PC-3 (cell line): ENCODE results near the gene BSN. TPM values are rescaled to one million over a fixed set of nuclear protein-coding genes. Genes with fewer than 3 reads are reported as not detected.

Source experiments
- ATAC-seq: fragments of 200-7000 bp; cut with Tn5 transposase; 2 replicates; pipeline ENCODE4 v1.9.1; 2020; ENCODE audit warnings: mild to moderate bottlenecking, moderate library complexity
- BruUV-seq: library from RNA; stranded (reverse); fragments of 400-500 nt; replicated peaks from 2 replicates; lab custom pipeline; 2021; lab: Mats Ljungman, UMichigan
- CTCF ChIA-PET: fragments of 300-600 bp; sonication (Branson Sonifier 250); formaldehyde crosslinking; loops from one replicate; lab custom pipeline; 2022; ENCODE audit warnings: antibody characterized with exemption; lab: Charles Lee
- POLR2A ChIA-PET: fragments of 300-600 bp; sonication (Branson Sonifier 250); formaldehyde crosslinking; loops from one replicate; lab custom pipeline; 2022; ENCODE audit warnings: antibody characterized with exemption; ENCODE audit not compliant: unreplicated experiment; lab: Charles Lee
- DNase-seq: peaks from one replicate; pipeline ENCODE4 v3.0.0-alpha.2; 2015
- H2AFZ ChIP-seq: fragments of 300-600 bp; sonication (generic); 2 replicates; pipeline ENCODE4 v1.6.0; 2016; ENCODE audit warnings: antibody characterized with exemption, low read length
- H3F3A ChIP-seq: fragments of 300-600 bp; sonication (generic); one replicate; pipeline ENCODE4 v1.6.0; 2017; ENCODE audit warnings: antibody characterized with exemption, low read length, control low read depth, mild to moderate bottlenecking; ENCODE audit not compliant: unreplicated experiment
- H3K27ac ChIP-seq: fragments of 300-600 bp; sonication (generic); 2 replicates; pipeline ENCODE4 v1.5.1; 2016; ENCODE audit warnings: mild to moderate bottlenecking, low read length
- H3K27me3 ChIP-seq: fragments of 300-600 bp; sonication (generic); 2 replicates; pipeline ENCODE4 v1.6.1; 2016; ENCODE audit warnings: low read length, mixed read lengths
- H3K36me3 ChIP-seq: fragments of 300-600 bp; sonication (generic); 2 replicates; pipeline ENCODE4 v1.6.1; 2016; ENCODE audit warnings: low read depth, mixed run types, low read length, mixed read lengths
- H3K4me1 ChIP-seq: fragments of 300-600 bp; sonication (generic); 2 replicates; pipeline ENCODE4 v1.5.1; 2016; ENCODE audit warnings: low read length; ENCODE audit not compliant: insufficient read depth
- H3K4me2 ChIP-seq: fragments of 300-600 bp; sonication (generic); 2 replicates; pipeline ENCODE4 v1.6.0; 2016; ENCODE audit warnings: low read length
- H3K4me3 ChIP-seq: fragments of 300-600 bp; sonication (generic); 2 replicates; pipeline ENCODE4 v1.5.1; 2016; ENCODE audit warnings: mild to moderate bottlenecking, low read length, mixed read lengths
- H3K79me2 ChIP-seq: fragments of 300-600 bp; sonication (generic); 2 replicates; pipeline ENCODE4 v1.6.1; 2017; ENCODE audit warnings: low read length, mixed read lengths
- H3K9ac ChIP-seq: fragments of 300-600 bp; sonication (generic); 2 replicates; pipeline ENCODE4 v1.6.0; 2016; ENCODE audit warnings: mild to moderate bottlenecking, low read length
- H3K9me2 ChIP-seq: fragments of 300-600 bp; sonication (generic); replicated peaks from 2 replicates; pipeline ENCODE4 v1.6.1; 2016; ENCODE audit warnings: mixed run types, low read length, mixed read lengths
- H3K9me3 ChIP-seq: fragments of 300-600 bp; sonication (generic); 2 replicates; pipeline ENCODE4 v1.6.1; 2016; ENCODE audit warnings: low read length, mixed read lengths
- H4K20me1 ChIP-seq: fragments of 300-600 bp; sonication (generic); 2 replicates; pipeline ENCODE4 v1.6.1; 2016; ENCODE audit warnings: low read length, mixed read lengths
- CTCF ChIP-seq: fragments of 300-600 bp; sonication (generic); conservative IDR thresholded peaks from 2 replicates; pipeline ENCODE4 v1.5.1; 2017; ENCODE audit warnings: antibody characterized with exemption, low read depth, mild to moderate bottlenecking, low read length
- EZH2 ChIP-seq: fragments of 300-600 bp; sonication (generic); IDR thresholded peaks from one replicate; pipeline ENCODE4 v1.6.1; 2017; ENCODE audit warnings: antibody characterized with exemption, mild to moderate bottlenecking, low read length; ENCODE audit not compliant: unreplicated experiment
- EZH2phosphoT487 ChIP-seq: fragments of 300-600 bp; sonication (generic); IDR thresholded peaks from 2 replicates; pipeline ENCODE4 v1.6.1; 2018; ENCODE audit warnings: mild to moderate bottlenecking, antibody characterized with exemption, low read length, borderline replicate concordance
- intact Hi-C: fragments of 100-400 bp; cut with micrococcal nuclease; formaldehyde crosslinking; loops from 2 replicates; pipeline ENCODE4 v1.9.0; 2023
- total RNA-seq: library from RNA; depleted of rRNA; stranded (reverse); fragments of >200 nt; gene quantifications from 2 replicates; pipeline ENCODE4 v1.2.3, GENCODE V29; 2014

BSN gene
- total RNA-seq, 1 experiment from 2014 or later: 0.80 TPM

- intact Hi-C loops: no loop called here
- Histone ChIP-seq H3K4me1 (peaks cover 17% of the 10 kb centered on the region), H3K4me3 (no peak overlapping the region), H3K36me3 (no peaks in the 10 kb centered on the region), H3K27me3 (no peaks in the 10 kb centered on the region), H3K4me2 (no peak overlapping the region), H3K79me2 (no peaks in the 10 kb centered on the region), H3K9ac (no peak overlapping the region), H3K9me2 (no peaks in the 10 kb centered on the region), H4K20me1 (no peaks in the 10 kb centered on the region), H3K27ac (no peak overlapping the region), H3K9me3 (no peaks in the 10 kb centered on the region), H2AFZ (no peak overlapping the region), H3F3A (no peaks in the 10 kb centered on the region)
- TF ChIP-seq EZH2phosphoT487 (no peak), EZH2 (no peak), CTCF (no peak)
- ATAC-seq (no peak), DNase-seq (no peak)
- BruUV-seq: no TSS peak
- CTCF ChIA-PET: interaction anchor here (0.6 kb wide), 1 partner anchor 62 kb away, joined by 6 read pairs; no protein-coding TSS in a partner anchor
- POLR2A ChIA-PET: no interaction called here
Observed at GRCh38 chr3:49601358-49602048, 47.2 kb downstream of the BSN start.

- DNase-seq: peak; percentile 41
- Histone ChIP-seq H3K4me1 (peaks cover 17% of the 10 kb centered on the region), H4K20me1 (no peaks in the 10 kb centered on the region), H3K9me3 (no peaks in the 10 kb centered on the region), H3K36me3 (no peaks in the 10 kb centered on the region), H3K27me3 (no peaks in the 10 kb centered on the region), H3K9me2 (no peaks in the 10 kb centered on the region), H3K4me3 (no peak overlapping the region), H2AFZ (no peak overlapping the region), H3K9ac (no peak overlapping the region), H3K79me2 (no peaks in the 10 kb centered on the region), H3K27ac (no peak overlapping the region), H3F3A (no peaks in the 10 kb centered on the region), H3K4me2 (no peak overlapping the region)
- peak; percentile 18 for ATAC-seq
- intact Hi-C loops: no loop called here
- no peak for TF ChIP-seq EZH2
- no peak for TF ChIP-seq CTCF
- TF ChIP-seq EZH2phosphoT487: no peak
- ChIA-PET CTCF (no interaction called here), POLR2A (no interaction called here)
- no TSS peak for BruUV-seq
Observed at GRCh38 chr3:49602049-49602554, 47.8 kb downstream of the BSN start.

DNA sequence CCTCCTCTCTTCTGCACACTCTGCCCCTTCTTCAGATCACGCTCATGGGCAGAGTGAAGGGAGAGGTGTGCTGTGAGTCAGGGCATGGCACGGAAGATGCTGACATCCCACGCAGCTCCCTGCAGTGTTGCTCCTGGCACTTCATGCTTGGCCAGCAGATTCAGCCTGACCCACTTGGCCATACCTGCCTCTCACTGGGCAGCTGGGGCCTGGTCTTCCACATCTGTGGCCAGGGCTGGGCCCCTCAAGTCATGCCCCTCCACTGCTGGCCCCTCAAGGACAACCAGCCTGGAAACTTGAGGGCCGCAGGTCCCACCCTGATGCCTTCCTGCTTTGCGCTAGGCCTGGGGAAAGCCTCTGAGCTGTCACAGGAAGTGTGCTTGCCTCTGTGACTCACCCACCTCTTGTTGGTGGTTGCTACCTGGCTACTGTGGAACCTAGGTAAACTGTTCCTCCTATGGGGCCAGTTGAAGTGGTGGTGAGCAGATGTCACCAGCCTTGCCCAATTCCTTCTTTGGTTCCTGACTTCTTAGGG lies 48.7 kb downstream of the BSN start:
- BruUV-seq: no TSS peak

More for the DNA sequence above, 48.7 kb downstream of the BSN start:
- H3F3A ChIP-seq: no peaks in the 10 kb centered on the region
- peak; percentile 81 for ATAC-seq
- no peaks in the 10 kb centered on the region for H3K36me3 ChIP-seq
- intact Hi-C loops: no loop called here
- no peaks in the 10 kb centered on the region for H3K9me2 ChIP-seq
- no peaks in the 10 kb centered on the region for H3K79me2 ChIP-seq
- H3K9me3 ChIP-seq: no peaks in the 10 kb centered on the region
- H3K4me2 ChIP-seq: peak overlapping the region; percentile 12; the same call in 1 of the 2 replicates
- POLR2A ChIA-PET: interaction anchor here (0.6 kb wide), 1 partner anchor 63 kb away, joined by 3 read pairs; no protein-coding TSS in a partner anchor
- peak; percentile 77 for DNase-seq
- no peak overlapping the region for H3K4me3 ChIP-seq
- H3K27me3 ChIP-seq: no peaks in the 10 kb centered on the region
- H3K9ac ChIP-seq: no peak overlapping the region
- CTCF ChIA-PET: interaction anchor here (0.6 to 0.7 kb wide), 2 partner anchors 63 to 154 kb away, joined by 3 read pairs; no protein-coding TSS in a partner anchor
- TF ChIP-seq EZH2: no peak
- TF ChIP-seq EZH2phosphoT487: no peak
- TF ChIP-seq CTCF: no peak
- H3K4me1 ChIP-seq: peaks cover 17% of the 10 kb centered on the region
- H3K27ac ChIP-seq: peak overlapping the region; percentile 31
- H4K20me1 ChIP-seq: no peaks in the 10 kb centered on the region
- peak overlapping the region; percentile 24; the same call in 1 of the 2 replicates for H2AFZ ChIP-seq
